HepG2 (cell line): ENCODE results near the gene YAP1. TPM values are rescaled to one million over a fixed set of nuclear protein-coding genes. Genes with fewer than 3 reads are reported as not detected.
A peak's percentile ranks its signal among the peaks of the same experiment; 100 is the strongest.

Experiments
- CBX2 ChIP-seq, 2 experiments: fragments of 200-600 bp in 1 of 2; sonication (generic); formaldehyde crosslinking in 1 of 2; IDR thresholded peaks; 2 replicates each; pipeline versions ENCODE4 v1.7.0 to v1.8.1; 2018 to 2022; ENCODE audit warnings: low read depth in 2 of 2, low read length in 1 of 2, mild to moderate bottlenecking in 1 of 2, missing genetic modification reagents in 1 of 2
- CCDC6 ChIP-seq: sonication (generic); formaldehyde crosslinking; IDR thresholded peaks from 2 replicates; pipeline ENCODE4 v1.8.1; 2022; ENCODE audit warnings: mild to moderate bottlenecking, missing genetic modification reagents, moderate library complexity
- HOXD1 ChIP-seq: sonication (generic); formaldehyde crosslinking; IDR thresholded peaks from 2 replicates; pipeline ENCODE4 v1.5.0; 2020; ENCODE audit warnings: missing genetic modification reagents
- LCORL ChIP-seq, 2 experiments: fragments of 450-650 bp in 1 of 2; sonication (generic) in 1 of 2; formaldehyde crosslinking in 1 of 2; IDR thresholded peaks; 2 replicates each; pipeline versions ENCODE4 v1.5.0 to v1.6.1; 2017 to 2020; ENCODE audit warnings: antibody characterized with exemption in 1 of 2, missing genetic modification reagents in 1 of 2
- MED1 ChIP-seq: sonication (generic); formaldehyde crosslinking; IDR thresholded peaks from 2 replicates; pipeline ENCODE4 v1.4.0; 2020; ENCODE audit warnings: missing genetic modification reagents
- MED13 ChIP-seq: sonication (generic); formaldehyde crosslinking; IDR thresholded peaks from 2 replicates; pipeline ENCODE4 v1.5.0; 2020; ENCODE audit warnings: missing genetic modification reagents
- MLLT10 ChIP-seq: sonication (generic); formaldehyde crosslinking; IDR thresholded peaks from 2 replicates; pipeline ENCODE4 v1.4.0; 2020; ENCODE audit warnings: missing genetic modification reagents
- PCBP1 ChIP-seq: fragments of 200-400 bp; formaldehyde crosslinking; IDR thresholded peaks from 2 replicates; pipeline ENCODE4 v1.6.1; 2017; ENCODE audit warnings: mild to moderate bottlenecking, low read depth, low read length, borderline replicate concordance
- TCF7L2 ChIP-seq: IDR thresholded peaks from 2 replicates; pipeline ENCODE4 v1.6.1; 2011; ENCODE audit warnings: mild to moderate bottlenecking, low read depth, low read length, moderate library complexity
- ZBTB38 ChIP-seq: sonication (generic); formaldehyde crosslinking; IDR thresholded peaks from 2 replicates; pipeline ENCODE4 v1.5.1; 2020; ENCODE audit warnings: mild to moderate bottlenecking, missing genetic modification reagents
- ZFP90 ChIP-seq: sonication (generic); formaldehyde crosslinking; IDR thresholded peaks from 2 replicates; pipeline ENCODE4 v1.8.0; 2022; ENCODE audit warnings: missing genetic modification reagents, mild to moderate bottlenecking, inconsistent platforms, borderline replicate concordance
- ZNF121 ChIP-seq: sonication (generic); formaldehyde crosslinking; IDR thresholded peaks from 2 replicates; pipeline ENCODE4 v1.5.0; 2020; ENCODE audit warnings: mild to moderate bottlenecking, missing genetic modification reagents
- ZNF441 ChIP-seq: sonication (generic); formaldehyde crosslinking; IDR thresholded peaks from 2 replicates; pipeline ENCODE4 v1.7.0; 2021; ENCODE audit warnings: missing genetic modification reagents, borderline replicate concordance
- ZNF564 ChIP-seq: sonication (generic); formaldehyde crosslinking; IDR thresholded peaks from 2 replicates; pipeline ENCODE4 v1.8.1; 2023; ENCODE audit warnings: mild to moderate bottlenecking, missing genetic modification reagents
- ZNF569 ChIP-seq: sonication (generic); formaldehyde crosslinking; IDR thresholded peaks from 2 replicates; pipeline ENCODE4 v1.5.0; 2020; ENCODE audit warnings: mild to moderate bottlenecking, missing genetic modification reagents, moderate library complexity, borderline replicate concordance
- ZNF772 ChIP-seq: sonication (generic); formaldehyde crosslinking; IDR thresholded peaks from 2 replicates; pipeline ENCODE4 v1.5.0; 2020; ENCODE audit warnings: mild to moderate bottlenecking, missing genetic modification reagents
- ZNF781 ChIP-seq: sonication (generic); formaldehyde crosslinking; IDR thresholded peaks from 2 replicates; pipeline ENCODE4 v1.5.1; 2020; ENCODE audit warnings: borderline replicate concordance, mild to moderate bottlenecking, missing genetic modification reagents; ENCODE audit errors: not compliant biosample characterization
- ZSCAN30 ChIP-seq: sonication (generic); formaldehyde crosslinking; IDR thresholded peaks from 2 replicates; pipeline ENCODE4 v1.5.0; 2020; ENCODE audit warnings: mild to moderate bottlenecking, missing genetic modification reagents
- polyA plus RNA-seq, 8 experiments: library from polyadenylated mRNA; depleted of rRNA in 3 of 8; stranded (reverse) in 7 of 8; unstranded in 1 of 8; fragments of >200 nt; fragmentation: Illumina TruSeq in 4 of 8; extraction: Trizol in 4 of 8; gene quantifications; 2 replicates each; pipeline versions ENCODE4 v1.2.1 to v1.2.3, GENCODE V29; 2011 to 2016; ENCODE audit warnings: low read depth in 4 of 8, missing spikeins in 1 of 8, mixed read lengths in 1 of 8; ENCODE audit not compliant: insufficient read depth in 1 of 8
- total RNA-seq, 5 experiments: library from RNA; depleted of rRNA; stranded (reverse); fragments of >200 nt; fragmentation: Illumina TruSeq; extraction: Trizol; gene quantifications; 2 replicates each; pipeline ENCODE4 v1.2.3, GENCODE V29; 2016; ENCODE audit warnings: low read depth in 1 of 5
- TF ChIP-seq, protein P1 (sequence below): sonication (generic); formaldehyde crosslinking; IDR thresholded peaks from 2 replicates; pipeline ENCODE4 v1.4.0; 2020; ENCODE audit warnings: missing genetic modification reagents
- TF ChIP-seq, protein P2 (sequence below): sonication (generic); formaldehyde crosslinking; IDR thresholded peaks from 2 replicates; pipeline ENCODE4 v1.4.0; 2020; ENCODE audit warnings: missing genetic modification reagents
- TF ChIP-seq, protein P3 (sequence below): sonication (generic); formaldehyde crosslinking; IDR thresholded peaks from 2 replicates; pipeline ENCODE4 v1.4.0; 2020; ENCODE audit warnings: missing genetic modification reagents, mild to moderate bottlenecking, borderline replicate concordance
- TF ChIP-seq, protein P4 (sequence below): sonication (generic); formaldehyde crosslinking; IDR thresholded peaks from 2 replicates; pipeline ENCODE4 v1.5.1; 2020; ENCODE audit warnings: missing genetic modification reagents, mild to moderate bottlenecking, borderline replicate concordance

YAP1 gene
- total and polyA plus RNA-seq, 2 of the 13 experiments (the other 11 are each of a cell fraction or from before 2014, with no cell fraction given): 59.5 to 91.0 TPM

DNA sequence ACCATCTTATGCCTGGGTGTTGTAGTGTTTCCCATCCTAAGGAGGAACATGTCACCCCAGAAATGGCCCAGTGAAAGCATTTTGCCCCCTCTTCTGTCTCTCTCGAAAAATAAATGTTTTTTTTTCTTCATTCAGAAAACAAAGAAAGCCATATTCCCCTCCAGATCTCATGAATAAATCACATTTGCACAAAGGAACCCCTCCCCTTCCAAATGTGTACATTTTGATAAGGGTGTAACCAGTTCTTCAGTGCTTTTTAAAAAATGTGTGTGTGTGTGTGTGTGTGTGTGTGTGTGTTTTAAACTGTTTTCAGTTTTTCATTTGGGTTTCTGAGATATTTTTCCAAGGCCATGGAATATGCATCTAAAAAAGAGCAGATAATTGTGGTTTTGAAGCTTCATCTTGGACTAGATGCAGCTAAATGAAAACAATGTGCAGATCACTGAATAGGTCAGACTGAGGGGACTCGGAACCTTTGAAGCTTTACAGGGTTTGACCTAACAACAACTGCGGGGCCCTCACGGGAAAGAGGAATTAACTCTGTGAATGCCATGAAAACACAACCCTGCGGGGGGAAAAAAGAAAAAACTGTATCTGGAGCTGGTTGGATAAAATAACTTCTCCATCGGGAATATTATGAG is 76.4 kb downstream of the YAP1 start (continued):
- no peak for TF ChIP-seq LCORL (IDR thresholded peaks at IDR 0.05)
- no peak for TF ChIP-seq LCORL (CRISPR knock-in tag; IDR thresholded peaks at IDR 0.05)
- TF ChIP-seq CBX2 (IDR thresholded peaks at IDR 0.05; ENCODE audit: low read depth, low read length): no peak
- TF ChIP-seq CBX2 (CRISPR knock-in tag; IDR thresholded peaks at IDR 0.05; ENCODE audit: low read depth): no peak
- peak; percentile 57; the same call in 1 of the 2 replicates for TF ChIP-seq MED1
- TF ChIP-seq ZFP90 (CRISPR knock-in tag): no peak
- TF ChIP-seq ZNF772 (CRISPR knock-in tag): no peak
- TF ChIP-seq ZSCAN30 (CRISPR knock-in tag): no peak
- TF ChIP-seq MLLT10 (CRISPR knock-in tag): no peak
- TF ChIP-seq, protein P1, sequence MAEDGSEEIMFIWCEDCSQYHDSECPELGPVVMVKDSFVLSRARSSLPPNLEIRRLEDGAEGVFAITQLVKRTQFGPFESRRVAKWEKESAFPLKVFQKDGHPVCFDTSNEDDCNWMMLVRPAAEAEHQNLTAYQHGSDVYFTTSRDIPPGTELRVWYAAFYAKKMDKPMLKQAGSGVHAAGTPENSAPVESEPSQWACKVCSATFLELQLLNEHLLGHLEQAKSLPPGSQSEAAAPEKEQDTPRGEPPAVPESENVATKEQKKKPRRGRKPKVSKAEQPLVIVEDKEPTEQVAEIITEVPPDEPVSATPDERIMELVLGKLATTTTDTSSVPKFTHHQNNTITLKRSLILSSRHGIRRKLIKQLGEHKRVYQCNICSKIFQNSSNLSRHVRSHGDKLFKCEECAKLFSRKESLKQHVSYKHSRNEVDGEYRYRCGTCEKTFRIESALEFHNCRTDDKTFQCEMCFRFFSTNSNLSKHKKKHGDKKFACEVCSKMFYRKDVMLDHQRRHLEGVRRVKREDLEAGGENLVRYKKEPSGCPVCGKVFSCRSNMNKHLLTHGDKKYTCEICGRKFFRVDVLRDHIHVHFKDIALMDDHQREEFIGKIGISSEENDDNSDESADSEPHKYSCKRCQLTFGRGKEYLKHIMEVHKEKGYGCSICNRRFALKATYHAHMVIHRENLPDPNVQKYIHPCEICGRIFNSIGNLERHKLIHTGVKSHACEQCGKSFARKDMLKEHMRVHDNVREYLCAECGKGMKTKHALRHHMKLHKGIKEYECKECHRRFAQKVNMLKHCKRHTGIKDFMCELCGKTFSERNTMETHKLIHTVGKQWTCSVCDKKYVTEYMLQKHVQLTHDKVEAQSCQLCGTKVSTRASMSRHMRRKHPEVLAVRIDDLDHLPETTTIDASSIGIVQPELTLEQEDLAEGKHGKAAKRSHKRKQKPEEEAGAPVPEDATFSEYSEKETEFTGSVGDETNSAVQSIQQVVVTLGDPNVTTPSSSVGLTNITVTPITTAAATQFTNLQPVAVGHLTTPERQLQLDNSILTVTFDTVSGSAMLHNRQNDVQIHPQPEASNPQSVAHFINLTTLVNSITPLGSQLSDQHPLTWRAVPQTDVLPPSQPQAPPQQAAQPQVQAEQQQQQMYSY (CRISPR knock-in tag): no peak
- peak; percentile 44; the same call in 1 of the 2 replicates for TF ChIP-seq MED13
- TF ChIP-seq TCF7L2: peak; percentile 89
- TF ChIP-seq ZNF781 (CRISPR knock-in tag): no peak
- no peak for TF ChIP-seq ZNF121
- TF ChIP-seq ZBTB38: no peak
- no peak for TF ChIP-seq ZNF441 (CRISPR knock-in tag)
- TF ChIP-seq, protein P2, sequence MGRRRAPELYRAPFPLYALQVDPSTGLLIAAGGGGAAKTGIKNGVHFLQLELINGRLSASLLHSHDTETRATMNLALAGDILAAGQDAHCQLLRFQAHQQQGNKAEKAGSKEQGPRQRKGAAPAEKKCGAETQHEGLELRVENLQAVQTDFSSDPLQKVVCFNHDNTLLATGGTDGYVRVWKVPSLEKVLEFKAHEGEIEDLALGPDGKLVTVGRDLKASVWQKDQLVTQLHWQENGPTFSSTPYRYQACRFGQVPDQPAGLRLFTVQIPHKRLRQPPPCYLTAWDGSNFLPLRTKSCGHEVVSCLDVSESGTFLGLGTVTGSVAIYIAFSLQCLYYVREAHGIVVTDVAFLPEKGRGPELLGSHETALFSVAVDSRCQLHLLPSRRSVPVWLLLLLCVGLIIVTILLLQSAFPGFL (CRISPR knock-in tag): no peak
- peak; percentile 36; the same call in 1 of the 2 replicates for TF ChIP-seq HOXD1 (CRISPR knock-in tag)
- TF ChIP-seq PCBP1: no peak
- no peak for TF ChIP-seq ZNF569 (CRISPR knock-in tag)
- TF ChIP-seq, protein P3, sequence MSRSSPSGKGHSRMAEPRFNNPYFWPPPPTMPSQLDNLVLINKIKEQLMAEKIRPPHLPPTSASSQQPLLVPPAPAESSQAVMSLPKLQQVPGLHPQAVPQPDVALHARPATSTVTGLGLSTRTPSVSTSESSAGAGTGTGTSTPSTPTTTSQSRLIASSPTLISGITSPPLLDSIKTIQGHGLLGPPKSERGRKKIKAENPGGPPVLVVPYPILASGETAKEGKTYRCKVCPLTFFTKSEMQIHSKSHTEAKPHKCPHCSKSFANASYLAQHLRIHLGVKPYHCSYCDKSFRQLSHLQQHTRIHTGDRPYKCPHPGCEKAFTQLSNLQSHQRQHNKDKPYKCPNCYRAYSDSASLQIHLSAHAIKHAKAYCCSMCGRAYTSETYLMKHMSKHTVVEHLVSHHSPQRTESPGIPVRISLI (CRISPR knock-in tag): no peak
- TF ChIP-seq CCDC6 (CRISPR knock-in tag): no peak
- TF ChIP-seq, protein P4, sequence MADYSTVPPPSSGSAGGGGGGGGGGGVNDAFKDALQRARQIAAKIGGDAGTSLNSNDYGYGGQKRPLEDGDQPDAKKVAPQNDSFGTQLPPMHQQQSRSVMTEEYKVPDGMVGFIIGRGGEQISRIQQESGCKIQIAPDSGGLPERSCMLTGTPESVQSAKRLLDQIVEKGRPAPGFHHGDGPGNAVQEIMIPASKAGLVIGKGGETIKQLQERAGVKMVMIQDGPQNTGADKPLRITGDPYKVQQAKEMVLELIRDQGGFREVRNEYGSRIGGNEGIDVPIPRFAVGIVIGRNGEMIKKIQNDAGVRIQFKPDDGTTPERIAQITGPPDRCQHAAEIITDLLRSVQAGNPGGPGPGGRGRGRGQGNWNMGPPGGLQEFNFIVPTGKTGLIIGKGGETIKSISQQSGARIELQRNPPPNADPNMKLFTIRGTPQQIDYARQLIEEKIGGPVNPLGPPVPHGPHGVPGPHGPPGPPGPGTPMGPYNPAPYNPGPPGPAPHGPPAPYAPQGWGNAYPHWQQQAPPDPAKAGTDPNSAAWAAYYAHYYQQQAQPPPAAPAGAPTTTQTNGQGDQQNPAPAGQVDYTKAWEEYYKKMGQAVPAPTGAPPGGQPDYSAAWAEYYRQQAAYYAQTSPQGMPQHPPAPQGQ (CRISPR knock-in tag): no peak
- no peak for TF ChIP-seq ZNF564 (CRISPR knock-in tag)
